NAMALWA (cell line): ENCODE results near the gene GALNTL6.

Experiments
- DNase-seq: peaks from one replicate; pipeline ENCODE4 v3.0.0-alpha.2; 2015; ENCODE audit warnings: low spot score

The GALNTL6 gene

DNA sequence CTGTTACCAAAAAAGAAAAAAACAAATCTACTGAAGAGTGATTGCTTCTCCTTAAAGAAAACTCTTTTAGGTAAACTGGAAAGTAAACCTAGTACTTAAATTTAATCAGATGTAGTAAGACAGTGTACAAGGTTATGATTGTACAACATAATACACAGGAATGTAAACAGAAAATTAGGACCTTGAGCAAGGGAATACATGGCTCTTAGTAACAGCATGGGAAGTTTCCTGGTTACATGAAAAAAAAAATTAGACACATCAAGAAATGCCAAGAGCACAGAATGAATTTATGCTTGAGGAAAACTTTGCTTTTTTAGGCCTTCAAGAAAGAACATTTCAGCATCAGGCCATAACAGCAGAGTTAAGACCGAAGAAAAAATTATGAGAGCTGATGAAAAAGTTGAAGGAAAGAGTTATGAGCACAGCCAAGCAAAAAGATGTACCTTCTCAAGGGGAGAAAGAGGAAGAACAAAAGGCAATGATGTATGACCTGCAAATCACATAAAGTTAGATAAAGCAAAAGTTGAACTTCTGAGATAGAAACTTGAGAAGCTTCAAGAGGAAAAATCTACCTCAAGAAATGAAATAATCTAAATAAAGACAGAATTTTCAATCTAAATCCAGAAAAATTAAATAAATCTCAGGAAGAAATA is 311.6 kb downstream of the GALNTL6 start:
- DNase-seq, result peak; percentile 31

DNA sequence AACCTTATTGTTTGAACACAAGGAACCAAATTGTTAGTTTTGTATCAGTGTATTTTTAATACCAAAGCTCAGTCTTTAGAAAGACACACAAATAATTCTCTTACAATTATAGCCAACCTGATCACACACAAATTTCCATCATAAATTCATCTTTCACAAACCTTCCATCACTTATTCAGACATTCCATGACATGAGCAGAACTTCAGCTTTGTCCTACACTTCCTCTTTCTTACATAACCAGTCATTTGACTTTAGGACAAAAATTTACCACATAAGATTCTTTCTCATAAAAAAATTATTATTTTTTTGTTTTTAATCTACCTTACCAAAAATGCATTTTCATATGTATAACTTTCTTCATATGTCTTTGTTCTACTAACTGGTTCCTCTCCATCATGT is 312.2 kb downstream of the GALNTL6 start:
- DNase-seq, result no peak

DNA sequence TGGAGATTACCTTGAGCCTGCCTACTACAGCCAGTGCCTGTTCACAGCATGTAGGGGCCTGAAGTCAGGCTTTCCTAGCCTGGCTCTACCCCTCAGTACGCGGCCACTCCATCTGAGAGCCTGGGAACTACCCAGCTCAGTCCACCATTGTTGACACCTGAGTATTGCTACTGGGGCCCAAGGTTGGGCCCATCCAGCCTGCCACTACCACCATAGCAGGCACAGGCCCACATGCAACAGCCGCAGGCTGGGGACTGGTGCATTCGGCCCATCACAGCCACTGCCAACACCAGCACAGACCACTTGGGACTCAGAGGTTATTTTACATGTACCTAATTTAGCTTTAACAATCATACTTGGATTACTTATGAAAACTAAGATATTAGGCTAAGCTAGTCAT is 314.0 kb downstream of the GALNTL6 start:
- no peak for DNase-seq

DNA sequence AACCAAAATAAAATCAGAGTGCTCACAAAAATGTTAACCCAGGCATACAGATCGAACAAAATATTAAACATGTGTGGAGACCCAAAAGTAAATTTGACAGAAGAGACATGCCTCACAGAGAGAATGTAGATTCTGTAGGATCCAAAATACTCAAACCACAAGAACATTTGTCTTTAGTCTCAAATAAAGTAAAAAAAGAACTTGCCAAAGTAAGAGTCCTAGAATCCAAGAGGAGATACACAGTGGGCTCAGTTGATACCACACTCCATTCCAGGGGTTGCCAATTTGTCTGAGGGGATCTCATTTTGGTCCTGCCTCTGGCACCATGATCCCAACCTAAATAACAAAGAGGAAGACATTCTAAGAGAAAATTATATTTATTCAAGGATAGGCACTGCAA is 316.4 kb downstream of the GALNTL6 start:
- no peak for DNase-seq

DNA sequence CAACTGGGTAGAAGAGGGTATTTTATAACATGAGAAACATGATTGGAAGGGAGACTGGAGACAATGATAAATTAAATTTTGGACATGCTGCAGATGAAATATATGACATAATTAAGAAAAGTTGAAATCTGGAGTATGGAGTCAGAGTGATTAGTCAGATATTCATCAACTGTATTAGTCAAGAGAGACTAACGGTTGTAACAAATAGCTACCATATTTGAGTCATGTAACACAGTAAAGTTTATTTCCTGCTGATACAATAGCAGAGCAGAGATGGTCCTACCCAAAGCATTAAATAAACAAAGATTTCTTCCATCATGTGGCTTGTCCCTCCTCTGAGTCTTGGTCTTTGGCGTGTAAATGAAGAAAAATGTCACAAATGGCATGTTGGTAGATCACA is 321.3 kb downstream of the GALNTL6 start:
- DNase-seq, result no peak

DNA sequence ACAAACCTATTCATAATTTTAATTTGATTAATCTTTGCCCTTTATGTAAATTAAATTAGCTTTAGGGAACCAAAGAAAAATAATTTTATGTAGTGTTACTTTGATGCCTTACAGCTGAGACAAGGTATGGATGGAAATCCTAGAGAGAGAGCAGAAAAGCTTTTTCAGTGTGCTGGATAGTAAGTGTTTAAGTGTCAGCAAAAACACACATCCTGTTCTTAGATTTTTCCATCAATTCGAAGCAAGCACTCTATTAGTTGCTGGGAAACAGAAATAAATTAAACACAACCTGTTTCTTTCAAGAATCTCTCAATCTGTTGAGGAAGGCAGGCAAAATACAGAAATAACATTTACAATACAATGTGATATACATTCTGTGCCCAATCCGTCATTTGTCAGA is 327.8 kb downstream of the GALNTL6 start:
- no peak for DNase-seq

DNA sequence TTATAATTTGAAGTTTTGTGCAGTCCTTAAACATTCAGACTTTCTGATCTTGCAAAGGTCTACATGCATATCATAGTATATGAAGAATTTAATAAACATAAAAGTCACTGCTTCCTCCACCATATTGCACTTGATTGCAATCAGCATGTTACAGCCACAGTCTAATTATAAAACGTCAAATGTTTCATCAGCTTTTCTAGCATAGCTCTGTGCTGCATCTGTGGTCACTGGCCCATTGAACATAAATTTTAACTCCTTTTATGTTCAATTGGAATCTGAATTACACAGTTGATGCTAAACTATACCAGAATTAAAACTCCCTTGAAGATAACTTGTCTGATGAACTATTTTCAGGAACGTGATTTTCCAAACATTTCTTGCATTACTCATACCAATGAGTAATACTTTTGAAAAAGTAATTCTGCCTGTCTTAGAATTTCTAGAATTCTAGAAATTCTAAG is 329.1 kb downstream of the GALNTL6 start:
- no peak for DNase-seq

DNA sequence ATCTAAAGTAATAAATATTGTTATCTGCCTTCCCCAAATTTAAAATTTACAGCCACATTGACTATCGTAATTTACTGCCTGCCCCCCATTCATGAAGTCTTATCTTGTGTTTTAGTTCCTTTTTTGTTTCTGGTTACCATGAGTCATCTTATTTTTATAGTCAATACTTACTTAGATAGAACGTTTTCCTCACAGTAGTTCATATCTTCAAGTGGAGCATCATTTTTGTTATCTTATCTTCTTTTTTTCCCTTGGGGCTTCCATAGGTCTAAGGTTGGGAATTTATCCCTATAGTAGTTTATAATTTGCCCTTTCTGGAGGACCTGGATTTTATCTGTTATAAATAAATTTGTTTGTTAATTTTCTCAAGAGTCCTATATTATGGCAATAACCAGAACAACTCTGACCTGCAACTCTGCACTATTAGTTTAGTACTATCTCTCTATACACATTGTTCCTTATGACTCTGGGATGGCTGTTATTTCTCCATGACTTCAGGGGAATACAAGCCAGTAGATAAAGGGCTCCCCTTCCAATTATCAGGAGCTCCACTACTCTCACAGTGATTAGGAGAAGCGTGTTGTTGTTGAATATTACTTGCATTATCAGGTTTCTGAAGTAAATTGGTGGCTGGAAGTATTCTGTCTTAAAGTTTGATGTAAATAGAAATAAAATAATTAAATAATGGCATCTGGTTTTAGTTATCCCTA is 330.6 kb downstream of the GALNTL6 start:
- DNase-seq, result no peak

DNA sequence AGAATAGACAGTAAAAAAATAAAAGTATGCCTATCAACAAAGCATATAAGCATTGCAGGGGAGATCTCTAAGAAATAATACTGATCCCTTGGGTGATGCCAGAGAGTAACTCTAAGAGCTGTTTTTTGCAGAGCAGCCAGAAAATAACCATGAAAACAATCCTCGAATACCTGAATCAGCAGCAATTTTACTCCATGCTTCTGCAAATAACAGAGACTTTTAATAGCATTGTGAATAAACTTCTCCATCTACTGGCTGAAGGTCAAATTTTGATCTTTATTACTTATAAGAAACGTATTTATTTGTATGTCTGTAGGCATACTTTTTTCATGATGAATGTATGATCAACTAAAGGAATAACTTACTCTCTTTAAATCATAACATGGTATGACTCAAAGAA is 334.5 kb downstream of the GALNTL6 start:
- DNase-seq, result no peak

DNA sequence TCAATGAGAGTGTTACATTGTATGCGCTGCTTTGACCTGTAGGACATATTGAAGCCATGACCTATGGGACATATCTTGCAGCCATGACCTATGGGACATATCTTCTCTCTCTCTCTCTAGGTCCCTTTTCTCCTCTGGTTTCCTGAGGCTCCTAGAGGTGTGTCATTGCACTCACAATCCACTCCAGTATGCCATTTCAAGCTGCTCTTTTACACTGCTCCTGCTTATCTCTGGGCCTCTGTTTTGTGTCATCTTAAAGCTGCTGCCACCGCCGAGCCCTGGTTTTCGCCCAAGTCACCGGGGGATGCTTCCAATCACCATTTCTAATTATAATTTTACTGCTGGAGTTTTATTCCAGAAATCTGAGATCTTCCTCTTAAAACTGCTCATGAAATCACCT is 336.1 kb downstream of the GALNTL6 start:
- no peak for DNase-seq

DNA sequence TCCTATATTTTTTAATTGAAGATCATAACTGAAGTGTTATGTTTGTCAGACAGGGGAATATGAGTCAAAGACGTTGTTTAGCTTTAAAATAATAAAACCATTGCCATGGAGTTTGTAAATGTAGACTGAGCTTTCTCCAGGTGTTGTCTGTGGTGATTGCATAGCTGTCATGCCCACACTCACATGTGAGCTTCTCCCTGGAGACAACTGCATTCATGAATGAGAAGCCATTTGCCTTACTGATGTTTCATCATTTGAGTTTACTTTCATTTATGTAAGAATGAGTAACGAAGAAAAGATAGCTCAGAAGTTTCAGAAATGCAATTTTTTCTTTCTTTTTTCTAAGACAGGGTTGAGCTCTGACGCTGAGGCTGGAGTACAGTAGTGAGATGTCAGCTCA is 339.1 kb downstream of the GALNTL6 start:
- DNase-seq, result peak; percentile 8

DNA sequence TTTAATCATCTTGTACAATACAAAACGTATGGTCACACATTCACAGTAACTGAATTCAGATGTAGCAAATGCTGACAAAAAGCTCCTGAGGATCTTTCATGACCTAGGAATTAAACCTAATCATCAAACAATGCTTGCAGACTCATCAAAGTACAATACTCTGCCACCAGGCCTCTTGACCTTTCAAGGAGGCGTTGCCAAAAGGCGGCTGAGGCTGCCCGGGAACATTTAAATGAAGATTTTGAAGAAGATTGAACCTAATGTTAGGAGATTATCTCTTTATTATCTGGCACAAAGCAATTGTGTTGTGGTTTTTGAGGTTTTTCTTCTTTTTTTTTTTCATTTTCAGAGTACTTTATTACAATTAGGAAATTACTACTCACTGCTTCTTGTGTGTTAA is 340.5 kb downstream of the GALNTL6 start:
- no peak for DNase-seq

DNA sequence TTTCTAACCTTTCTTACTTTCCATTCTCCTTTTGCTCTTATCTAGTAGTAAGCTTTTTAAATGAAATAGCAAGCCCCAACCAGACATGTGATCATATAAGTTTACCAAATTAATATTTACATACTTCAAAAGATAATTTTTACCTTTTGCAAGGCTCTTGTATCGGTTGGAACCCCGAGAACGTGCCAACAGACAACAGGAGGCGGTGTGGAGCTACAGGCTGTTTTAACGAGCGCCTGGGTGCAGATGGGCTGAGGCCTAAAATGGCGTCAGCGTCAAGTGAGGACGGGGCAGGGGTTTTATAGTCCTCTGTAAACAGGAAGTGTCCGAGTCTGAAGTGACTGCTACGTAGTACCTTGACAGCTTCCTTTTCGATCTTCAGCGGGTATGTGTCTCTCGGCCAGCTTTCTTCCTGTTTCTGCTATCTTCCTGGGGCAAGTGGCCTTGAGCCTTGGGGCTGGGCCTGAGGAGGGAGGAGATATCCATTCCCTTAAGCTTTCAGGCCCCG is 342.7 kb downstream of the GALNTL6 start:
- DNase-seq, result no peak

DNA sequence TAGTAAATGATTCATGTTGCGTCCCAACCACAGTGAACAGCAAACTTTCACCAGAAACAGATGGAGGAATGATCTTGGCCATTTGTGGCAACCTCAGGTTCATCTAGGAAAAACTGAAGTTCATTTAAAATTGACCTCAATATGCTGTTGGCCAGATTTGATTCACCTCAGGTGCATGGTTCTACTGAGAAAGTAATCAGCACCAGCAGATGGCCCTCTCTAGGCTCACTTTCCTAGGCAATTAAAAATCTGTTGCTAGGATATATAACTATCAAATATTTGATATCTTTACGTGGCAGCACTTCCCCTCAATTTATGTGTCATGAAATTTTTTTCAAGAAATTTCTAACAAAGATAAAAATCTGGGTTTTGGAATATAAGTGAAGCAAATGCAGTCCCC is 344.7 kb downstream of the GALNTL6 start:
- DNase-seq, result no peak

DNA sequence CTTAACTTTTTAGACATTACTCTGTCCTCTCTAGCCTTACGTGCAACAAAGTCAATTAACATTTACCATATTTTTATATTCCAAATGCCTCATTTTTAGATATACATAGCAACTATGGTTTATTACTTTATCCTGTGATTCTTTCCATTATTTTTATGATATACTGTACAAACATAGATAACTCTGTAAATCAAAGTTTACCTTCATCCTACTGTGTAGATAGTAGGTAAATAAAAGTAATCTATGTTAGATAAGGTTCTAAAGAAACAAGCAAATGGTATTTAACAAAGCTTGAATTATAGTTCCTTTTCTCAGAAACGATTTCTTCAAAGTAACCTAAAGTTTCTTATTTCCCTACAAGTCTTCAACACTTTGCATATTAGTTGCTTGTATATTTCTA is 350.0 kb downstream of the GALNTL6 start:
- no peak for DNase-seq

DNA sequence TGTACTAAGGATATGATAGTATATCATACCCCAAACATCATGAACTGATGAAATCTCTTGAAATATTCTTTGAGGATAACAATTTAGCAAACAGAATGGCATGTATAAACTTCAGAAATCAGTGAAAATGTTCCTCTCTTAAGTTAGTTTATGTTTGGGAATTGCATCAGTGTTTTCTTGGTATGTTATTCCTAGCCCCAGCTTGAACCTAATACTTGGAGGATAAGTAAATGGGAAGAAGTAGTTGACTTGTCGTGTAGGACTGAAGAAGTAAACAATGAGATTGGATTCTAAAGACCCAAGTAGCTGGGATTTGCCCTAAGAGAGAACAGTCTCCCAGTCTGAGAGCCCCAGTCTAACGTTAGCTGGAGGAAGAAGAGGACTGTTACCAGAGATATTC is 355.7 kb downstream of the GALNTL6 start:
- no peak for DNase-seq

DNA sequence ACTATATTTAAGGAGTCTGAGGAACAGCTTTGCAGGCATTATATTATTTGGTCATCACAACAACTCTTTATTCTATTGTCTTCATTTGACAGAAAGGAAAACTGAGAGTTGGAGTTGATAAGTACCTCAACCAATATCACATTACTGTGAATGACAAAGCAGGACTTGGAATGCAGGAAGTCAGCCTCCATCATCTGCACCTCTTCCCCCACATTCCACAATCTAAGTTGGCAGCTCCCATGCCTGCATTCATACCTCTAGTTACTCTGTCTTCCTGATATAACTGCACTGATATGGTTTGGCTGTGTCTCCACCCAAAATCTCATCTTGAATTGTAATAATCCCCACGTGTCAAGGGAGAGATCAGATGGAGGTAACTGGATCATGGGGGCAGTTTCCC is 356.7 kb downstream of the GALNTL6 start:
- no peak for DNase-seq

DNA sequence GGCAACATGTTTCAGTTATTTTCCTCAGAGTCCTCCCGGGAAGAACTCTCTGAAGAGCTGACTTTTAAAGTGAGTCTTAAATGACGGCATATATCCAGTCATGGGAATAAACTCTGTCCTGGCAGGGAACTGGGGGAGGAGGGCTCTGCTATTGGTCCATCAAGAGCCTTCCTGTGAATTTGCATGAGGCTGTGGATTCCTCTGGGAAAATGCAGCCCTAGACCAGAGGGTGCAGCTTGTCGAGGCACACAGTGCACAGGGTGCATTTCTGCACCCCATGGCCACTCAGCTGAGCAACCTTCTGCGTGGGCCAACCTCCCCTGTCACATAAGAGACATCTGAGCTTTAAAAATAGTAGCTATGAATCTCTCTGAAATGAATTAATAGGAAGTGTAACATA is 360.0 kb downstream of the GALNTL6 start:
- no peak for DNase-seq

DNA sequence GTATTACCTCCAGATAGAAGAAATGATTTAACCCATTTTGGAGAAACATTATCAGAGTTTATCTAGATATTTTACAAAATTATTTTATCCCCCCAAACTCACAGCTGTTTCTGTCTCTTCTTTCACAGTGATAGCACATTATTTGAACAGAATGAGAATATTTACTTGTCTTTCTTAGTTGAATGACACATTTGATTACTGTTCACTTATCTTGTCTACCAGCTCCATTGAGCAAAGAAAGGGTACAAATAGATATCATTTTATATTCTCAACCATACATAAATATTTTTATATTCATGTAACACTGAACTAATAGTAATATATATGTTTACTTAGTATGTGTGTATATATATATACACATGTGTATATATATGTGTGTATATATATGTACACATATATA is 364.2 kb downstream of the GALNTL6 start:
- DNase-seq, result no peak

DNA sequence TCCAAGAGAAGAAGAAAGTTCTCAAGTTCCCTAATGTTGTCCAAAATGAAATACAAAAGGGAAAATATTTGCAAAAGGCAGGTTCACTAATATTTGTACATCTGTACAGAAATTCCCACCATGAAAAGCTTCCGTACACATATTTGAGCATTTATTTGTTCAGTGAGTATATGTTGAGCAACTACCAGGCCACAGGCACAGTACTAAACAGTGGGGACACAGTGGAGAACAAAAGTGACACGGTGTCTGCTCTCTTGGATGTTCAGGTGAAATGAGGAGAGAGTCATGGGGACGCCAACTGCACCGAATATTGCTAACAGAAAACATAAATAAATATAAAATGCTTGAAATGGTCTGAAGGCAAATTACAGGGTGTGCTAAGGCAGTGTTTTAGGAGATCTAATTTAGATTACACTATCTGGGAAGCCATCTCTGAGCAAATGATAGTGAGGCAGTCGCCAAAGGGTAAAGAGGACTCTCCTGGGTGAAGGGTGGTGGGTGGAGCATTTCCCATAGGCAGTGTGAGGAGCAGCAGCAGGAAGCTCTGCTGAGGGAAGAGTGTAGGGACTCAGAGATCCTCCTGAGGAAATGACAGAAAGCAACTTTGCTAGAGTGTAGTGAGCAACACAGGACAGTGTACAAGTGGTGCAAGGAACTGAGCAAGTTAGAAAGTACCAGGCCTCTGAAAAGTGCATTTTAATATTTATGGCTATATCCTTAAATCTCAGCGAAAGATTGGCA is 375.2 kb downstream of the GALNTL6 start:
- DNase-seq, result no peak

DNA sequence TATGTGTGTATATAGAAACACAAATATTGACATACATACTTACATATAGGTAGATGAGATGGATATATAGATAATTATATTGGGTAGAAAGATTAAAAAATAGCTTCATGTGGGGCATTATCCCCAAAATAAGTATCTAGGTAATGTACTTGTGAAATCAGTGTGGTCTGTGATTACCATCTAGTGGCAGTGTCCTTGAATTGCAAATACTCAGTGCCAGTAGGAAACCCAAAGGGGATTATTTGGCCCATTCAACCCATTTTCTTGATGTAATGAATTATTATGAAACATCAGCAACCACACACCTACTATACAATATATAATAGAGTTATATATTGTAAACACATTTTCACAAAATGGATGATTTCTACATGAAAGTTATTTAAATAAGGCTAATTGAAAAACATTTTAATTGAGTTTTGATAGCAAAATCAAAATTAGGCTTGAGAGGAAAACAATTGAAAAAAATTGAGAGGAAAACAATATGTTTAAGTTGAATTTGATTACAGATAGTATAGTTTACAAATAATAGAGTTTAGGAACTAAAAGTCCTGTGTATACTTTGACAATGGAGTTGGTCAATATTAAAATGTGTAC is 389.4 kb downstream of the GALNTL6 start:
- peak; percentile 59 for DNase-seq

DNA sequence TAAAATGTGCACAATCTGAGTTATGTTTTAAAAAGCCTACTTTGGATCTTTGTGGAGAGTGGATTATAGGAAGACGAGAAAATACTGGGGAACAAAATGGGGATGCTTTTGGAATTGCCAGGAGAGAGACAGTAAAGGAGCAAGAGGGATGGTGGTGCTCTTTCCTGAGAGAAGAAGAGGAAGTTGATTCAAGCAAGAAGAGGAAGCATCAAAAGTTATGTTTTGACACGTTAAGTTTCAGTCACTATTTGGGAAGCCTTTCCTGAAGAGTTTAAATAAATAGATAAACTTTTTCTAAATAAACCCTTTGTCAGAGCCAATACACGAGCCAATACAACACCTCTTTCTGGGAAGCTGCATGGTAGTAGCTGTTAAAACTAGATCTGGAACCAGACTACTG is 394.1 kb downstream of the GALNTL6 start:
- DNase-seq, result no peak

DNA sequence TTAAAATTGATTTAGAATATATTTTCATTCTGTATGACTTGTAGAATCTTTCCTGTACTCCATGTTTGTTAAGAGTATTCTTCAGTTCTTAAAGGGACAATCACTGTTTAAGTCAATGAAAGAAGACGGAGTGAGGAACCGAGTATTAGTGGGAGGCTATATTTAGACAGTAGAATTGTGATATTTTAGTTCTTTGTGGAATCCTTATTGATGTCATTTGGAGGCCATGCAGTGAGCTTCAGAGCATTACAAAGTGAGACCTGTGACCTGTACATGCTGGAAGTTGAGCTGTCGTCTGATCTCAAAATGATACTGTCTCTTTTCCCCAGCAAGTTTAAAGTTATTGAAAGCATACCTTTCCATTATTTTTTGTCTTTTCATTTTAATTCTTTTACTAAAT is 394.7 kb downstream of the GALNTL6 start:
- DNase-seq, result no peak
